OCI-LY7 (cell line): Measurements from ENCODE around the gene GDF3.
"Not testable (repeated sequence)": the region's sequence is repeated elsewhere in the genome, so short reads cannot be mapped to it uniquely, and the experiment has no call there.

Experiments
- CTCF ChIP-seq: fragments of 200-600 bp; sonication (generic); conservative IDR thresholded peaks from 2 replicates; pipeline ENCODE4 v1.5.1; 2014; ENCODE audit warnings: mild to moderate bottlenecking, antibody characterized with exemption, low read length, moderate library complexity, mixed read lengths
- EZH2phosphoT487 ChIP-seq: fragments of 200-600 bp; sonication (generic); IDR thresholded peaks from 2 replicates; pipeline ENCODE4 v1.6.1; 2018; ENCODE audit warnings: low read depth, borderline replicate concordance, mild to moderate bottlenecking, mixed run types, antibody characterized with exemption, low read length, moderate library complexity, mixed read lengths

- not testable (repeated sequence) for TF ChIP-seq CTCF, EZH2phosphoT487
Measured at GRCh38 chr12:7730984-7731383, 35.4 kb upstream of the GDF3 start.
